Vagina (tissue), 2 donors: Measurements from ENCODE around the gene NKX6-2. TPM values are rescaled to one million over a fixed set of nuclear protein-coding genes. Genes with fewer than 3 reads are reported as not detected.

Experiments
- DNase-seq, 2 donors: peaks; one replicate each; pipeline ENCODE4 v3.0.0-alpha.2; 2017; ENCODE audit errors: extremely low spot score in 2 of 2
- H3K27ac ChIP-seq: fragments of 200-600 bp; sonication (generic); one replicate; pipeline ENCODE4 v1.5.1; 2019
- H3K27me3 ChIP-seq: fragments of 200-600 bp; sonication (generic); one replicate; pipeline ENCODE4 v1.5.1; 2019
- H3K36me3 ChIP-seq, 2 donors: fragments of 200-600 bp; sonication (generic); one replicate each; pipeline ENCODE4 v1.5.1; 2017 to 2019
- H3K4me1 ChIP-seq: fragments of 200-600 bp; sonication (generic); one replicate; pipeline ENCODE4 v1.5.1; 2019
- H3K4me3 ChIP-seq, 2 donors: fragments of 200-600 bp; sonication (generic); 1 replicate in 1 of 2; 2 replicates in 1 of 2; pipeline ENCODE4 v1.5.1; 2016 to 2019
- H3K9me3 ChIP-seq: fragments of 200-600 bp; sonication (generic); one replicate; pipeline ENCODE4 v1.5.1; 2019
- CTCF ChIP-seq, 3 experiments: fragments of 450-650 bp in 2 of 3; fragments of 200-600 bp in 1 of 3; sonication (generic) in 1 of 3; IDR thresholded peaks; one replicate each; pipeline ENCODE4 v1.5.1; 2017 to 2019; ENCODE audit warnings: antibody characterized with exemption in 3 of 3, mild to moderate bottlenecking in 2 of 3, moderate library complexity in 2 of 3
- POLR2A ChIP-seq, 2 donors: fragments of 450-650 bp; IDR thresholded peaks; one replicate each; pipeline ENCODE4 v1.6.1; 2017; ENCODE audit warnings: antibody characterized with exemption in 2 of 2, mild to moderate bottlenecking in 2 of 2, moderate library complexity in 2 of 2
- POLR2AphosphoS5 ChIP-seq, 2 donors: sonication (generic); formaldehyde crosslinking; IDR thresholded peaks; one replicate each; pipeline ENCODE4 v1.9.0; 2017; ENCODE audit warnings: antibody characterized with exemption in 2 of 2, mild to moderate bottlenecking in 2 of 2, low read depth in 1 of 2; ENCODE audit not compliant: insufficient read depth in 1 of 2
- intact Hi-C: fragments of 100-400 bp; cut with DNase I; formaldehyde crosslinking; loops from one replicate; pipeline ENCODE4 v1.15.1; 2023
- total RNA-seq: library from RNA; depleted of rRNA; stranded (reverse); fragments of >200 nt; gene quantifications from one replicate; pipeline ENCODE4 v1.2.3, GENCODE V29; 2016

Gene NKX6-2
- total RNA-seq, 1 donor from 2014 or later: 0.49 TPM

- H3K27ac ChIP-seq: no peak overlapping the region
- DNase-seq: no peak
- no peaks in the 10 kb centered on the region for H3K27me3 ChIP-seq
- TF ChIP-seq POLR2AphosphoS5 (IDR thresholded peaks at IDR 0.05; ENCODE audit: insufficient read depth in 1 of 2, low read depth in 1 of 2): no peak
- no peaks in the 10 kb centered on the region for H3K9me3 ChIP-seq
- no peak overlapping the region for H3K4me3 ChIP-seq
- H3K36me3 ChIP-seq: no peaks in the 10 kb centered on the region
- intact Hi-C loops: no loop called here
- H3K4me1 ChIP-seq: no peaks in the 10 kb centered on the region
These were observed 46.4 kb upstream of the NKX6-2 start for GRCh38 chr10:132832186-132832969.

- intact Hi-C loops: no loop called here
- Histone ChIP-seq H3K27ac (no peak overlapping the region), H3K27me3 (no peaks in the 10 kb centered on the region), H3K4me1 (no peaks in the 10 kb centered on the region), H3K9me3 (no peaks in the 10 kb centered on the region), H3K4me3 (no peak overlapping the region), H3K36me3 (no peaks in the 10 kb centered on the region)
- no peak for DNase-seq
- TF ChIP-seq CTCF (IDR thresholded peaks at IDR 0.05) (no peak), POLR2A (IDR thresholded peaks at IDR 0.05) (no peak), POLR2AphosphoS5 (IDR thresholded peaks at IDR 0.05; ENCODE audit: insufficient read depth in 1 of 2, low read depth in 1 of 2) (no peak)
These were observed 43.5 kb upstream of the NKX6-2 start for GRCh38 chr10:132829403-132829802.

- no peaks in the 10 kb centered on the region for H3K4me1 ChIP-seq
- H3K27me3 ChIP-seq: no peaks in the 10 kb centered on the region
- H3K4me3 ChIP-seq: no peak overlapping the region
- H3K36me3 ChIP-seq: no peaks in the 10 kb centered on the region
- H3K27ac ChIP-seq: no peak overlapping the region
- intact Hi-C loops: no loop called here
- no peaks in the 10 kb centered on the region for H3K9me3 ChIP-seq
- TF ChIP-seq CTCF (IDR thresholded peaks at IDR 0.05) (no peak), POLR2A (IDR thresholded peaks at IDR 0.05) (no peak), POLR2AphosphoS5 (IDR thresholded peaks at IDR 0.05; ENCODE audit: insufficient read depth in 1 of 2, low read depth in 1 of 2) (no peak)
- DNase-seq: no peak
These were observed 42.7 kb upstream of the NKX6-2 start for GRCh38 chr10:132828681-132829080.

DNA sequence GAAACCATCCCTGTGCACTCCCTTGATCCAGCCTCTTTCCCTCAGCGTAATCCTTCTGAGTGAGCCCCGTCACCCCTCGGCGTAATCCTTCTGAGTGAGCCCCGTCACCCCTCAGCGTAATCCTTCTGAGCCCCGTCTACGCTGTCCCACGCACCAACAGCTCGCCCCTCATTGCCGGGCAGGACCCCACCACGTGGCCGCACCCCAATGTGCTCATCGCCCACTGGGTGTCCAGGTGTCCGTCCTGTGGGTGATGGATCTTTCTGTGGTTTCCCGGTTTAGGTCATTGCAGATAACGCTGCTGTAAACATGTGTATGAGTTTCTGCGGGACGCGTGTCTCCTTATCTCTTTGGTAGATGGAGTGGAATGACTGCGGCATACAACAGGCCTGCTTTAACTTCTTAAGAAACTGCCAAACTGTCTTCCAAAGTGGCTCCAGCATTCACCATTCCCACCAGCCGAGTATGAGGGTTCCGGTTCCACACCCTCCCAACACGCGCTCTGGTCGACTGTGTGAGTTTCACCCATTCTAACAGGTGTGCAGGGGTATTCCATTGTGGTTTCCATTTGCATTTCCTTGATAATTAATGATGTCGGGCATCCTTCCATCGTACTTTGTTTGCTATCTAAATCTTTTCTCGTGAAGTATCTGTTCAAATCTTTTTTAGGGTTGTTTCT, 42.1 kb upstream of the NKX6-2 start:
- Histone ChIP-seq H3K4me1 (no peaks in the 10 kb centered on the region), H3K27me3 (no peaks in the 10 kb centered on the region), H3K27ac (no peak overlapping the region), H3K9me3 (no peaks in the 10 kb centered on the region), H3K4me3 (no peak overlapping the region), H3K36me3 (no peaks in the 10 kb centered on the region)
- DNase-seq: no peak
- intact Hi-C loops: no loop called here
- no peak for TF ChIP-seq POLR2A (IDR thresholded peaks at IDR 0.05)
- TF ChIP-seq POLR2AphosphoS5 (IDR thresholded peaks at IDR 0.05; ENCODE audit: insufficient read depth in 1 of 2, low read depth in 1 of 2): no peak
- TF ChIP-seq CTCF (IDR thresholded peaks at IDR 0.05): no peak

- H3K36me3 ChIP-seq: no peaks in the 10 kb centered on the region
- DNase-seq: no peak
- H3K4me3 ChIP-seq: no peak overlapping the region
- no peaks in the 10 kb centered on the region for H3K4me1 ChIP-seq
- no peaks in the 10 kb centered on the region for H3K27me3 ChIP-seq
- TF ChIP-seq POLR2A (IDR thresholded peaks at IDR 0.05) (no peak), POLR2AphosphoS5 (IDR thresholded peaks at IDR 0.05; ENCODE audit: insufficient read depth in 1 of 2, low read depth in 1 of 2) (no peak), CTCF (IDR thresholded peaks at IDR 0.05) (no peak)
- no peak overlapping the region for H3K27ac ChIP-seq
- no peaks in the 10 kb centered on the region for H3K9me3 ChIP-seq
- intact Hi-C loops: no loop called here
These were observed 41.5 kb upstream of the NKX6-2 start for GRCh38 chr10:132827423-132827789.
